ENCODE results near the gene TBX5.

Gene TBX5

GRCh38 chr12:114405519-114406271, at the start of gene TBX5:
Gene TBX5, minus strand, starts transcription at chr12:114406144. Its CDS starts 2,246 bp downstream, at chr12:114403898.
- peak; percentile 47 for DNase-seq

- no peak for DNase-seq
Observed at GRCh38 chr12:114451657-114452056, 45.7 kb upstream of the TBX5 start.

- DNase-seq: no peak
Observed at GRCh38 chr12:114450515-114451300, 44.8 kb upstream of the TBX5 start.

DNA sequence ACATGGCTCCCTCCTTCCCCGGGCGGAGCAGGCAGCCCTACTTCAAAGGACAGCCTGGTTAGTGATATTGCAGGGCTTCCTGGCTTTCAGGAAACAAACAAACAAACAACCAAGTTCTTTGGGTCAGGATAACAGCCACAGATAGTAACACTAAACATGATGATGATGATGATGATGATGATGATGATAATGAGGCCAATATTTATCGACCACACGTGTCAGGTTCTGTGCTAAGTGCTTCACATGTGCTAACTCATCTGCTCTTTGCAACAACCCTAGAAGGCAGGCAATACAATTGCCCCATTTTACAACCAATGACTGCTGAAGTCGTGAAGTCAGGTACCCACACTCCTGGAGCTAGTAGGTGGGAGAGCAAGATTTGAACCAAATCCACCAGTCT, 44.1 kb upstream of the TBX5 start:
- no peak for DNase-seq

DNA sequence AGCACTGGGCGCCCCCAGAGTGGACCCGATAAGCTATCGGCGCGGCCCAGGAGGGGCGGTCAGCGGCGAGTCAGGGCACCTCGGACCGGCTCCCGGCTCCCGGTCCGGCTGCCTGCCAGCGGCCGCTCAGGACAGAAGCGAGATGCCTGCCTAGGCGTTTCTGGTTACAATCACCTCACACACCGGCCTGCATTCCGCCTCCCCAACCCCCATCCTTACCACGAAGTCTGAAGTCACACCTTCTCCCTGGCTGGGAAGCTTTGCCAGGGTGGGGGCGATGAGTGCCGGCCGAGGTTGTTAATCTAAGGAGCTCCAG, 42.6 kb upstream of the TBX5 start:
- DNase-seq: no peak

GRCh38 chr12:114447799-114448617, 42.1 kb upstream of the TBX5 start:
- no peak for DNase-seq

GRCh38 chr12:114447274-114447716, 41.4 kb upstream of the TBX5 start:
- DNase-seq: no peak

DNA sequence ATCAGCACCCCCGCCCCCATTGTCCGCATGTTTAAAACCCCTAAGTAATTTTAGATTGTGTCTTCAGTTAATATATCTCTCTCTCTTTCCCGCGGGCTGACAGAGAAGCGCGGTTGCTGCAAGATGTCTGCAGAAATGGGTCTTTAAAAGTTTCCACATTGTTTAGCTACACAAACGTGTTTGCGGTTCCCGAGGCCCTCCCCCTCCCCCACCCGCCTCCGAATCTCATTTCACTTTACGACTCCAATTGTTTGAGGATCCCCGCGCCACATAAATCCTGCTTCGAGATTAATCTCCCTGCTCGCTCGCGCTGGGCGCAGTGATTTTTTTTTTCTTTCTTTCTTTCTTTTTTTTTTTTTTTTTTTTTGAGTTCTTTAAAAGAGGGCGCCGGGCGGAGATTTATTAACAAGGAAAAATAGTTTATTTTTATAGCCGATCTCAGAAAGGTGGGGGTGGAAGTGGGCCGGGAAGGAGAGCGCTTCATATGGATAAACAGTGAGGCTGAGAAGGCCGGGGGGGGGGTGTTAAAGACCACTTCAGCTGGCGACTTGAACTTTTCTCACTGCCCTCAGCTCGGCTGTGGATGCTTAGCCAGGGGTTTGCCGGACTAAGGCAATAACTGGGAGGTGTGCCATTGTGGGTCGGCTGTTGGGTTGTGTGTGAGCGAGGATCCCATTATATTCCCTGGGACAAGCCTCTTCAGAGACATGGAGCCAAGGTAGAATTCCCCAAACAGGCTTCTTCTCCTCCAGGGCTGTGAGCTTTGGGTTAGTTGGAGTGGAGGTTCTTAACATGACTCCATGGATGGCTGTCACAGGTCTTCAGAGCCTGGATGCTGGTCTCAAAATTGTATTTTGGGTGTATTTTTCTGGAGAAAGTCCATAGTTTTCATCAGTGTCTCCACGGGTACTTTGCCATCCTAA, 39.7 kb upstream of the TBX5 start:
- no peak for DNase-seq

- DNase-seq: no peak
Observed at GRCh38 chr12:114444422-114445279, 38.7 kb upstream of the TBX5 start.

DNA sequence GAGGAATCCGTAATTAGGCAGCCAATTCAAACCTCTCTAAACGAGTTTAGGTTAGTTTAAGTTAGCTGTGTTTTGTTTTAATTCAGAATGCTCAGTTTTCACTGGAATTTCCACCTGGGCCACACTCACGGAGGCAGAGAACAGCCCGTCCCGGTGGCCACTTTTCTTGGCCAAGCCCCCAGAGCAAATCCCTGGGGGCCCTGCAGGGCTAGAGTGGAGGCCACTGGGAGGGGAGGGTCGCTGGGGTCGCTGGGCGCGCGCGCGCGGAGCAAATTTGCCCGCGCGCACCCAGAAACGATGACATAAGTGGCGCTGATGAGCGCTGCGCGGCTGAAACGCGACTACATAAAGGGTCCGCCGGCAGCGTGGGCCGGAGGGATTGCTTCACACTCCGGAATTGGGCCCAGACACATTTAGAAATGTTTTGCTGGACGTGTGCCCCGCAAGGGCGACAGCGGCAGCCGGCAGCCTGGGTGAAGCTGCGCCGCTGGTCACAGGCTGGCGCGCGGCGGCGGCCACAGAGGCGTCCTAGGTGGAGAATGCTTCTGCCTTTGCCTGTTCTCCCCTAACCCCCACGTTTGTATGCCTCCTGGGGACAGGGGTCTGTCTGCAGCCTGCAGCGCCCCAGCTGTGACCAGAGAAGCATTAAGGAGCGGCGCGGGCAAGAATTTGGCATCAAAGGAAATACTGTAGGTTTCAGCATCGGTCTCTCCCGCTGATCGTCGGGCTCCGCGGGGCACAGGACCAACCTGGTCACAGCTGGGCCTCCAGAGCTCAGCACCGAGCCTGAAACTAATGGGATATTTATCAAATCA, 37.9 kb upstream of the TBX5 start:
- no peak for DNase-seq

DNA sequence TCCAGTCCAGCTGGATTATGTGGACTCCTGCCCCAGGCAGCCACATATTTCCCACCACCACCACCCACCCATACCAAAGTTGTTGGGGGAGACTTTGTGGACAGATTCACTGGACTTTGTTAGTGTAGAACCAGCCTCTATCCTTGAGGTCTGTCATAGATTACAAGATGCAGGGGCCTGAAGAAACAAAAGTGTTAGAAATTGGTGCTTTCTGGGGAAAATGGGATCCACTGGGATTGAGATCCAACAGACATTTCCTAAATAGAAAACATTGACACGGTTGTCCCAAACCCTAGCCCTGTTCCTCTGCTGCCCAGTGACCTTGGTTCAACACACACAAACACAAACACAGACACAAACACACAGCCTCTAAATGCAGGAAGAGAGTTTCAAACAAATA, 36.6 kb upstream of the TBX5 start:
- DNase-seq: no peak

GRCh38 chr12:114441545-114441944, 35.6 kb upstream of the TBX5 start:
- no peak for DNase-seq

DNA sequence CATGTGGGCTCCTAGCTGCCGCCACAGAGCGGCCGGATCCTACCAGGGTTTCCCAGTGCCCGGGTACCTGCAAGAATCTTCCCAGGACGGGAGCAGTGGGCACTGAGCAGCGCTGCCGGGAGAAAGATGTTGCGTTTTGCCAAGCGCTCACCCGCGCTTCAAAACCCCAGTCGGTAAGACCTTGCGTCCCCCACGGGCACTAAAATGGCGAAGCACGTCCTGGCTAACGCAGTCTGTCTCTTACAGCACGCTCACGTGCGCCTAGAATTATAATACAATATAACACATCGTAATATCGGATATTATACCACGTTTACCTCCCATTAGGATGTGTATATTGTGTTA, 35.1 kb upstream of the TBX5 start:
- DNase-seq: no peak

GRCh38 chr12:114440270-114441038, 34.5 kb upstream of the TBX5 start:
- DNase-seq: no peak

- no peak for DNase-seq
Observed at GRCh38 chr12:114439817-114440216, 33.9 kb upstream of the TBX5 start.

DNA sequence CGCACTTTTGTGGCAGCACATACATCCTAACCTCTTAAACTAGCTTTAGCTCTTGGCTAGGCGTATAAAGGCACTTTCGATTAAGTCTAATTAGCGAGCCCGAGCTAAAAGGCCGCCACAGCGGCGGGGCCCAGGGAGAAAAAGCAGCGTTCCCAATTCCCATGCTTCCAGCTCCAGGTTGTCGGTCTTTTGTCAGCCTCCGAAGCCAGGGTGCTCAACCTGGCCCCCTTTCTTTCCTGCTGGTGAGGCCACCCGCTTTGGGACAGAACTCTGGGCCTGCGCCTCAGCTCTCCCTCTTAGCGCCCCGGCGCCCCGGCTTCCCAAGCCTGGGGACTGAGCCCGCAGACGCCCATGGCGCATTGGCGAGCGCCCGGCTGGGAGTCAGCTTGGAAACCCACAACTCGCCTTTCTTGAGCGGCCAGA, 33.3 kb upstream of the TBX5 start:
- no peak for DNase-seq

DNA sequence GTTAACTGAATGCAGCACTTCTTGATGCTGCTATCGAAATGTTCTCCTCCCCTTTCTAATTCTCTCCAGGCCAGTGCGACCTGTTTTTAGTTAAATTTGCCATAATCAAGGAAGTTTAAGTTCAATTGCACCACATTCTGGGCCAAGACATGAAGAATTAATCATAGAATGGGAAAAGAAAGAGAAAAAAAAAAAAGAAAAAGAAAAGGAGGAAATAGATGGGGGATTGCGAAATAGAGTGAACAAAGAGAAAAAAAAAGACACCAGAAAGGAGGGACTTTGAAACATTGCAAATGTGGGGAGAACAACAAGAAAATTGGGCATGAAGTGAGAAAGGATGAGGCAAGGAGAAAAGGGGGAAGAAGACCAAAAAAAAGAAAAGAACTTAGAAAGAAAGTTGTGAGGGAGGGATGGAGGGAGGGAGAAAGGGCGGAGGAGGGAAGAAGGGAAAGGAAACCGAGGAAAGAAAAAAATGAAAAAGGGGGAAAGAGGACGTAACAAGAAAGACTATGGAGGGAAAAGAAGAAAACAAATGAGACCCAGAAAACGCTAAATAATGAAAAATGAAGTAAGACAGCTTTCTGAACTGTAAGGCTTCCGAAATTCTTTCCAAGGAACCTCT, 32.8 kb upstream of the TBX5 start:
- DNase-seq: no peak

GRCh38 chr12:114434341-114434740, 28.4 kb upstream of the TBX5 start:
- DNase-seq: no peak

DNA sequence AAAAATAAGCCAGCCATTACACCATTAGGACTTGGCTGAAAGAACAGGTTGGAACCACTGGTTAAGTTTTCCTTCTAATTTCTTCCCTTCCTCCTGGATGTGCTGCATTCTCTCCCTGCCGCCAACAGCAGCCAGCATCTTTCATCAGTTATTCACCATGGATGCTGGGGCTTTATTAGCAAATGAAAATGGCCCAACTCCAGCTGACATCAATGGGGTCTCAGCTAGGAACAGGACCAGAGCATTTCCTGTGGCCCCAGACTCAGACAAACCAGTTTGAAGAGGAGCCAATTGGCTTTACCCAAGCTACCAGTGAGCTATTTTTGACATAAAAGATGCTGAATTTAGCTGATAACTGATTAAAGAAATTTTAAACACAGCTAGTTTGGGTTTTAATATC, 26.0 kb upstream of the TBX5 start:
- DNase-seq: no peak
